GM12878 (cell line): ENCODE measurements around the gene CDC42BPA. TPM values are rescaled to one million over a fixed set of nuclear protein-coding genes. Genes with fewer than 3 reads are reported as not detected.

Experiments used
- ATAC-seq: fragments of 200-7000 bp; cut with Tn5 transposase; 3 replicates; pipeline ENCODE4 v1.9.1; 2020; ENCODE audit warnings: mild to moderate bottlenecking, moderate library complexity
- BruUV-seq: library from RNA; stranded (reverse); fragments of 400-500 nt; replicated peaks from 2 replicates; lab custom pipeline; 2021; lab: Mats Ljungman, UMichigan
- CTCF ChIA-PET: fragments of 300-600 bp; sonication (Branson Sonifier 250); formaldehyde crosslinking; extraction: SDS; loops from one replicate; lab custom pipeline; 2021; ENCODE audit warnings: inconsistent platforms; lab: Yijun Ruan, JAX
- POLR2A ChIA-PET: fragments of 350-600 bp; formaldehyde crosslinking; extraction: SDS; loops from one replicate; lab custom pipeline; 2021; ENCODE audit warnings: inconsistent platforms; lab: Charles Lee
- RAD21 ChIA-PET: fragments of 300-600 bp; sonication (Branson Sonifier 250); formaldehyde crosslinking; loops from one replicate; lab custom pipeline; 2023; ENCODE audit warnings: antibody characterized with exemption; ENCODE audit not compliant: unreplicated experiment; lab: Charles Lee
- SMC1A ChIA-PET: fragments of 300-600 bp; sonication (Branson Sonifier 250); formaldehyde crosslinking; loops from one replicate; lab custom pipeline; 2023; ENCODE audit not compliant: unreplicated experiment, uncharacterized antibody; lab: Charles Lee
- DNase-seq: peaks from one replicate; pipeline ENCODE4 v3.0.0-alpha.2; 2011; ENCODE audit warnings: low read depth, low spot score
- FAIRE-seq: peaks from 3 replicates; lab custom pipeline; 2011; peaks lifted over from hg19 to GRCh38; lab: Jason Lieb, UNC
- H2AFZ ChIP-seq: 2 replicates; pipeline ENCODE4 v1.6.0; 2011; ENCODE audit warnings: low read depth, low read length, control low read depth; ENCODE audit not compliant: control insufficient read depth
- H3K27ac ChIP-seq: 2 replicates; pipeline ENCODE4 v1.5.1; 2011; ENCODE audit warnings: control low read depth; ENCODE audit not compliant: control insufficient read depth, insufficient read depth
- H3K27me3 ChIP-seq, 2 experiments: replicated peaks in 1 of 2; 2 replicates each; pipeline versions ENCODE4 v1.6.0 to v1.6.1; 2011; ENCODE audit warnings: low read length in 1 of 2; ENCODE audit not compliant: control insufficient read depth in 2 of 2, insufficient read depth in 2 of 2
- H3K36me3 ChIP-seq, 2 experiments: 2 replicates each; pipeline ENCODE4 v1.5.1; 2011; ENCODE audit warnings: low read length in 1 of 2; ENCODE audit not compliant: control insufficient read depth in 2 of 2, insufficient read depth in 2 of 2
- H3K4me1 ChIP-seq: 2 replicates; pipeline ENCODE4 v1.6.1; 2011; ENCODE audit warnings: mild to moderate bottlenecking, low read length, moderate library complexity, mixed read lengths; ENCODE audit not compliant: control insufficient read depth, insufficient read depth
- H3K4me2 ChIP-seq: 2 replicates; pipeline ENCODE4 v1.6.0; 2011; ENCODE audit warnings: control low read depth; ENCODE audit not compliant: control insufficient read depth, insufficient read depth
- H3K4me3 ChIP-seq: fragments of 200-600 bp; sonication (generic); 2 replicates; pipeline ENCODE4 v1.5.1; 2016
- H3K79me2 ChIP-seq: 2 replicates; pipeline ENCODE4 v1.6.0; 2011; ENCODE audit warnings: low read length; ENCODE audit not compliant: control insufficient read depth, insufficient read depth
- H3K9ac ChIP-seq: 2 replicates; pipeline ENCODE4 v1.8.0; 2011; ENCODE audit warnings: low read length, control low read depth, mixed read lengths; ENCODE audit not compliant: control insufficient read depth, insufficient read depth
- H3K9me3 ChIP-seq: replicated peaks from 3 replicates; pipeline ENCODE4 v1.5.1; 2011; ENCODE audit warnings: mild to moderate bottlenecking, low read length; ENCODE audit not compliant: control insufficient read depth, insufficient read depth
- H4K20me1 ChIP-seq: 2 replicates; pipeline ENCODE4 v1.6.0; 2011; ENCODE audit not compliant: control insufficient read depth, insufficient read depth
- BACH1 ChIP-seq: fragments of 450-650 bp; IDR thresholded peaks from 2 replicates; pipeline ENCODE4 v1.6.1; 2017; ENCODE audit warnings: mild to moderate bottlenecking, borderline replicate concordance
- BCL3 ChIP-seq: IDR thresholded peaks from 2 replicates; pipeline ENCODE4 v1.6.1; 2011; ENCODE audit warnings: borderline replicate concordance, low read depth, mild to moderate bottlenecking, moderate library complexity, low read length; ENCODE audit not compliant: insufficient read depth, poor library complexity, severe bottlenecking
- CREM ChIP-seq: IDR thresholded peaks from 2 replicates; pipeline ENCODE4 v1.6.1; 2014; ENCODE audit warnings: antibody characterized with exemption, low read depth
- DPF2 ChIP-seq: fragments of 450-650 bp; IDR thresholded peaks from 2 replicates; pipeline ENCODE4 v1.6.1; 2017; ENCODE audit warnings: mild to moderate bottlenecking
- E4F1 ChIP-seq: fragments of 450-650 bp; IDR thresholded peaks from 2 replicates; pipeline ENCODE4 v1.6.1; 2018; ENCODE audit warnings: borderline replicate concordance, mild to moderate bottlenecking; ENCODE audit not compliant: partially characterized antibody
- ELK1 ChIP-seq: IDR thresholded peaks from 2 replicates; pipeline ENCODE4 v1.6.1; 2012; ENCODE audit warnings: low read depth, low read length, improper control_type of control experiment
- EP300 ChIP-seq, 2 experiments: fragments of 150-350 bp in 1 of 2; IDR thresholded peaks; 2 replicates each; pipeline ENCODE4 v1.6.1; 2011 to 2012; ENCODE audit warnings: low read depth in 2 of 2, low read length in 2 of 2, borderline replicate concordance in 1 of 2, improper control_type of control experiment in 1 of 2, inconsistent platforms in 1 of 2; ENCODE audit not compliant: control insufficient read depth in 1 of 2
- EZH2 ChIP-seq: IDR thresholded peaks from 2 replicates; pipeline ENCODE4 v1.6.1; 2012; ENCODE audit warnings: low read depth, mild to moderate bottlenecking, control low read depth, inconsistent platforms, low read length, borderline replicate concordance; ENCODE audit not compliant: control insufficient read depth
- FOXM1 ChIP-seq: IDR thresholded peaks from 2 replicates; pipeline ENCODE4 v1.6.1; 2012; ENCODE audit warnings: low read depth, mild to moderate bottlenecking, inconsistent platforms, low read length, moderate library complexity
- IKZF2 ChIP-seq, 2 experiments: fragments of 450-650 bp; IDR thresholded peaks; 2 replicates each; pipeline ENCODE4 v1.6.1; 2017; ENCODE audit warnings: mild to moderate bottlenecking in 2 of 2, moderate library complexity in 2 of 2
- MEF2B ChIP-seq: fragments of 450-650 bp; IDR thresholded peaks from 2 replicates; pipeline ENCODE4 v1.6.1; 2018; ENCODE audit warnings: mild to moderate bottlenecking, moderate library complexity; ENCODE audit not compliant: partially characterized antibody, poor library complexity, severe bottlenecking
- NFIC ChIP-seq: IDR thresholded peaks from 2 replicates; pipeline ENCODE4 v1.6.1; 2012; ENCODE audit warnings: low read depth, mild to moderate bottlenecking, inconsistent platforms, low read length, moderate library complexity
- RCOR1 ChIP-seq: conservative IDR thresholded peaks from 2 replicates; pipeline ENCODE4 v1.6.1; 2012; ENCODE audit warnings: low read depth, low read length, improper control_type of control experiment
- SIN3A ChIP-seq: IDR thresholded peaks from 2 replicates; pipeline ENCODE4 v1.6.1; 2012; ENCODE audit warnings: low read depth, low read length, improper control_type of control experiment
- SMAD1 ChIP-seq: fragments of 450-650 bp; IDR thresholded peaks from 2 replicates; pipeline ENCODE4 v1.6.1; 2018; ENCODE audit warnings: mild to moderate bottlenecking, low read depth; ENCODE audit not compliant: partially characterized antibody
- SP1 ChIP-seq: IDR thresholded peaks from one replicate; pipeline ENCODE4 v1.6.1; 2011; ENCODE audit warnings: low read depth, low read length
- SPI1 ChIP-seq: IDR thresholded peaks from 2 replicates; pipeline ENCODE4 v1.6.1; 2011; ENCODE audit warnings: low read depth, mild to moderate bottlenecking, low read length, moderate library complexity, borderline replicate concordance; ENCODE audit not compliant: insufficient read depth
- TARDBP ChIP-seq: IDR thresholded peaks from 2 replicates; pipeline ENCODE4 v1.6.1; 2016; ENCODE audit warnings: borderline replicate concordance
- WRNIP1 ChIP-seq: IDR thresholded peaks from 2 replicates; pipeline ENCODE4 v1.6.1; 2011; ENCODE audit warnings: low read depth, low read length, improper control_type of control experiment, borderline replicate concordance
- WGBS: methylation state at CpG from one replicate; pipeline ENCODE4 v1.1.6; 2016; ENCODE audit warnings: low lambda C conversion rate; ENCODE audit not compliant: insufficient replicate concordance, insufficient coverage; ENCODE audit errors: missing lambda C conversion rate; 5-methylcytosine and 5-hydroxymethylcytosine counted together
- in situ Hi-C: fragments of 300-500 bp; cut with MboI; formaldehyde crosslinking; loops from 9 replicates; pipeline ENCODE4 v1.14.3; 2018; ENCODE audit warnings: mixed read lengths
- intact Hi-C: fragments of 100-400 bp; cut with micrococcal nuclease; formaldehyde crosslinking; loops from one replicate; pipeline ENCODE4 v1.14.2; 2022; ENCODE audit not compliant: unreplicated experiment
- polyA plus RNA-seq, 11 experiments: library from polyadenylated mRNA; depleted of rRNA in 4 of 11; unstranded in 6 of 11; stranded (reverse) in 5 of 11; fragments of >200 nt; fragmentation: Nextera tagmentation in 4 of 11; fragmentation: Illumina TruSeq in 1 of 11; extraction: Ambion mirVana in 4 of 11; extraction: Trizol in 1 of 11; gene quantifications; 1 replicate in 1 of 11; 2 replicates in 10 of 11; pipeline versions ENCODE4 v1.2.1 to v1.2.3, GENCODE V29; 2011 to 2016; ENCODE audit warnings: inconsistent platforms in 2 of 11, missing spikeins in 2 of 11, low read depth in 1 of 11
- total RNA-seq, 4 experiments: library from RNA; depleted of rRNA in 3 of 4; stranded (reverse); fragments of >200 nt in 3 of 4; fragmentation: Illumina TruSeq in 1 of 4; extraction: Trizol in 1 of 4; gene quantifications; 2 replicates each; pipeline versions ENCODE4 v1.2.1 to v1.2.3, GENCODE V29; 2013 to 2021

Gene CDC42BPA
- total and polyA plus RNA-seq, 10 of the 15 experiments (the other 5 are each of a cell fraction or from before 2014, with no cell fraction given), result 0.02 to 0.52 (median 0.10) TPM

- 9% methylated on average over 2 of the region's 2 CpGs for WGBS
- no peaks in the 10 kb centered on the region for H3K36me3 ChIP-seq
- TF ChIP-seq CREM (no peak), SP1 (no peak), MEF2B (no peak), EP300 (IDR thresholded peaks at IDR 0.05; ENCODE audit: borderline replicate concordance in 1 of 2, control insufficient read depth in 1 of 2, low read depth in 2 of 2, low read length in 2 of 2) (no peak), FOXM1 (no peak), SMAD1 (no peak), SIN3A (no peak), WRNIP1 (no peak), IKZF2 (IDR thresholded peaks at IDR 0.05) (no peak), ELK1 (no peak), NFIC (no peak), EZH2 (no peak), TARDBP (no peak), DPF2 (no peak), SPI1 (no peak), E4F1 (no peak), RCOR1 (no peak), BACH1 (no peak), BCL3 (no peak)
- TF ChIP-seq, all 136 proteins: peak for 0
- H3K27ac ChIP-seq, result no peak overlapping the region
- no TSS peak for BruUV-seq
- CTCF ChIA-PET, result interaction anchor here (2.0 kb wide), 1 partner anchor 10 kb away, joined by 4 read pairs; no protein-coding TSS in a partner anchor
- FAIRE-seq (no peak), ATAC-seq (no peak), DNase-seq (no peak)
- SMC1A ChIA-PET, result no interaction called here
- POLR2A ChIA-PET, result no interaction called here
- RAD21 ChIA-PET, result no interaction called here
- no peak overlapping the region for H3K4me3 ChIP-seq
- no peak overlapping the region for H2AFZ ChIP-seq
- intact Hi-C loops, result no loop called here
- no peaks in the 10 kb centered on the region for H4K20me1 ChIP-seq
- H3K27me3 ChIP-seq, result no peaks in the 10 kb centered on the region
- H3K9ac ChIP-seq, result no peak overlapping the region
- H3K4me2 ChIP-seq, result no peak overlapping the region
- in situ Hi-C loops, result no loop called here
- H3K4me1 ChIP-seq, result no peaks in the 10 kb centered on the region
- no peaks in the 10 kb centered on the region for H3K9me3 ChIP-seq
- H3K79me2 ChIP-seq, result no peaks in the 10 kb centered on the region
Measured at GRCh38 chr1:227227761-227228160, 90.5 kb downstream of the CDC42BPA start.
